GM19452 (cell line): ENCODE results near the gene LGI2.
"Not testable (repeated sequence)": the region's sequence is repeated elsewhere in the genome, so short reads cannot be mapped to it uniquely, and the experiment has no call there.

Experiments used
- ATAC-seq: cut with Tn5 transposase; IDR thresholded peaks from one replicate; pipeline ENCODE4 v1.9.1; 2021; ENCODE audit not compliant: unreplicated experiment

Gene LGI2

GRCh38 chr4:25051534-25051933 is 20.8 kb upstream of the LGI2 start:
- no peak for ATAC-seq

DNA sequence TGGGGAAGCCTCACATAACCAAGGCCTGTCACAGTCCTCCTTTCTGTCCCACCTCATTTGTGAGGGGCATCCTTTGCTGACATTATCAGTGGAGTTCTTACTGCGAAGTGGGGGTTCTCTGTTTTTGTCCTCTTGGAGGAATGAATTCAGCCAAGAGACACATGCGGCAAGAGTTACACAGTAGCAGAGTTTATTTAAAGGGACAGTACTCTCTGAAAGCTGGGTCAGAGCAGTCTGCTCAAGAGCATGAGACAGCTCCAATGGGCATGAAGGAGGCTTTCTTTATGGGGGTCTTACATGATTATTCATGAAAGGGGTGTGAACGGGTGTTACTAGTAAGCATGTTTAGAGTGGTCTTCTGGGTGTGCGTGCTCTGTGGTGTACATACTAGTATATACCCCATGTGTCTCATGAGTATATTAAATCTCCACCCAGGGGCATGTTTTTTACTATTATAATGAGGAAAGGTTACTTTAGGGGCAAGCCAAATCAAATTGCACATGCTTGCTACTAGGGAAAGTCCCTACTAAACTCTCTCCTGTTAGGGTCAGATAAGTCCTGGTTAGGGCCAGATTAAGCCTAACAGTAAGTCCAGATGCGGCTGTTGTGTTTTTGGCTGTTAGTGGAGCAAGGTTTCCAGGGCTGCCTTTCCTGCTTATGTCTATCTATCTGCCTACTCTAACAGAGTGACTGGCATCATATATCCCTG is 19.8 kb upstream of the LGI2 start:
- ATAC-seq = no peak

GRCh38 chr4:25043548-25043947 is 12.8 kb upstream of the LGI2 start:
- ATAC-seq = no peak

- ATAC-seq = no peak
Observed at GRCh38 chr4:25033526-25033925, 2.8 kb upstream of the LGI2 start.

- no peak for ATAC-seq
Observed at GRCh38 chr4:25032126-25032525, 1.4 kb upstream of the LGI2 start.

DNA sequence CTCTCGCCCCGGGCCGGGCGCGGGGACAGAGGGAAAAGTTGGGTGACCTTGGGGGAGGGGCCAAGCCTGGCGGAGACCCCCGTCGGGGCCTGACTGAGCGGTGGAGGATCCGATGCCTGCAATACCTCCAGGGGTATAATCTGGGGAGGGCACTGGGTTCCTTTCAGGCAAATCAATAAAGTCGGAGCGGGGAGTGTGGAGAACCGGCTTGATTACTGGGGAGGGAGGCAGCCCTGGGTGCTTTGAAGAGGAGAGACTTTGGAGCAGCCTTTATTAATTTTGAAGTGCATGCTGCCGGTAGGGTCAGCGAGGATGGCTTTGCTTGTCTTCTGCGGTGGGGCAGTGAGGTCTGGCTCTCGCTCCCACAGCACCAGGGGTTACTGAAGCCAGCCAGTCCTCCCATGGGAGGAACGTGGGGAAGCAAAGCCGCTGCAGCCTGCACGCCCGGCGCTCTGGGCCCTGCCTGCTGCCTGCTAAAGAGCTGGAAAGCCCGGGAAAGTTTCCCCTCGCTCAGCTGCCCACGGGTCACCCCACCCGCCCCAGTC is 403 bp upstream of the LGI2 start:
- ATAC-seq = no peak

GRCh38 chr4:25029479-25030276 is 1.1 kb downstream of the LGI2 start:
- no peak for ATAC-seq

DNA sequence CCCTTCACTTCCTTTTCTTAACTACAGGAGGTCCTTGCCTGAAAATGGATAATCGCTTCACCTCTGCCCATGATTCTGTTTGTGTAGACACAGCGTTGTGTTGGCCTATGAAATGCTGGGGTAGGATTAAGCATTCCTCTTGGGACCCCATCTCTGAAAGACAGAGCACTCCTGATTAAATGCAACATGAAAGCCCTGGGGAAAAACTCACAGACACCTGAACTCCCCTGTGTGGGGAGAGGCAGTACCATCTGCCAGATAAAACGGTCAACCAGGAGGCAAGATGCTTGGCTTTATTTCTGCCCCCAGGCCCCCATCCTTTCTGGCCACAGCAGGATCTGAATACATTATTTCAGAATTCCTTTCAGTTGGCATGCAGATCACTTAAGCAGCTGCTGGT is 1.9 kb downstream of the LGI2 start:
- ATAC-seq = no peak

GRCh38 chr4:25022766-25023165 is 8.0 kb downstream of the LGI2 start:
- ATAC-seq = no peak

GRCh38 chr4:25021216-25021615 is 9.5 kb downstream of the LGI2 start:
- ATAC-seq = no peak

- ATAC-seq = no peak
Observed at GRCh38 chr4:25020236-25020635, 10.5 kb downstream of the LGI2 start.

- no peak for ATAC-seq
Observed at GRCh38 chr4:25019501-25019900, 11.2 kb downstream of the LGI2 start.

DNA sequence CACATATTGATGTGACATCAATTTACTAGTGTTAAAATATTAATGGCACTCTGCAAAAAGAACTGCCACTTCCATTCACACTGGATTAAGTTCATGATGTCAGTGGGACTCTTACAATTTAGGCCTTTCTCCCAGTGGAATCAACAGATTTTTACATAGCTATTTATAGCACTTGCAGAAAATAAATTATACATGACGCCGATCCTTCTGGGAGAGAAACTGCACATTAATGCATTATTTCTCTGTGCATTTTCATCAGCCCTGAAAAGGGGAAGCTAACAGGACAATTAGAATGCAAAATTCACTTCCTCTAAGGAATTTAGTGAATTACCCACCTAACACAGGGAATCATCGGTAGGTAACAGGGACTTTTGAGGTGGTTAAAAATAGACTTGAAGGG is 15.7 kb downstream of the LGI2 start:
- ATAC-seq = no peak

DNA sequence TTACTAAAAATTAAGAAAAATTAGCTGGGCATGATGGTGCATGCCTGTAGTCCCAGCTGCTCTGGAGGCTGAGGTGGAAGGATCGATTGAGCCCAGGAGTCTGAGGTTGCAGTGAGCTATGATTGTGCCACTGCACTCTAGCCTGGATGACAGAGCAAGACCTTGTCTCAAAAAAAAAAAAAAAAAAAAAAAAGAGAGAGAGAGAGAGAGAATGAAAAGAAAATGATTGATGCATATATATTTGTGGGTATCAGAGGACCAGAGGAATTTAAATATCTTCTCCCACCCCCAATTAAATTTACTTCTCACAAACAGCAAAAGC is 16.1 kb downstream of the LGI2 start:
- not testable (repeated sequence) for ATAC-seq

DNA sequence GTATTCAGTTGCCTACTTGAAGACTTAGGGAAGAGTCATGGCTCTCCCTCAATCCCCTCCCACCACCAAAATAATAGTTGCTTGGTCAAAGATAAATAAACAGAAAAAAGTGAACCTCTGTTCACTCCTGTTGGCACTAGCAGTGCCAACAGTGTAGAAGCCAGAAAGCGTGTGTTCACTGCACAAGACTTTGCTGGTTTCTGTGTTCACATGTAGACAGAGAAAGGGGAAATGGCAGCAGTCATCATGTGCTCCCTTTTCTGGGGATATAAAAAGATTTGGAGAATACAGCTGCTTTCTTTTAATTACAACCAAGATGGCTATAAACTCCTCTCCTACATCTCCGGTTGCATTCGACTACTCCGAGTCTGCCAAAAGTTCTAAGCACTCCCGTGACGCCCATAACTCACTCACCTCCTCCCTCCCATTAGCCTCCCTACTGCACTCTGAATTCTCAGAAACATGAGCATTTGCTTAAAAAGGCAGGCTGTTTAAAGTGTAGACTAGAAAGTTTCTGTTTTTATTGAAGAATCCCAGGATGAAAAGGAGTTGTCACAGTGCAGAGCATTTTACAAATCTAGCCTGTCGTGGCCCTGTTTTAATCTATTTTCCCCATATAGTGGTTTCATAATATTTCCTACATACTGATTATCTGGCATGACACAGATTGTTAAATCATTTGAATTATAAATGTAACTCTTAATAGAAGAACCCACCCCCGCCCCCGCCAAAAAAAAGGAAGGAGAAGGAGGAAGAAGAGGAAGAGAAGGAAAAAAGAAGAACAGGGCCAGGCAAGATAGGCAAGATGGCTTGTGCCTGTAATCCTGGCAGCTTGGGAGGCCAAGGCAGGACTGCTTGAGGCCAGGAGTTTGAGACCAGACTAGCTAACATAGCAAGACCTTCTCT is 16.7 kb downstream of the LGI2 start:
- ATAC-seq = no peak

- ATAC-seq = no peak
Observed at GRCh38 chr4:25012655-25013054, 18.1 kb downstream of the LGI2 start.

- ATAC-seq = no peak
Observed at GRCh38 chr4:25011135-25011866, 19.4 kb downstream of the LGI2 start.

DNA sequence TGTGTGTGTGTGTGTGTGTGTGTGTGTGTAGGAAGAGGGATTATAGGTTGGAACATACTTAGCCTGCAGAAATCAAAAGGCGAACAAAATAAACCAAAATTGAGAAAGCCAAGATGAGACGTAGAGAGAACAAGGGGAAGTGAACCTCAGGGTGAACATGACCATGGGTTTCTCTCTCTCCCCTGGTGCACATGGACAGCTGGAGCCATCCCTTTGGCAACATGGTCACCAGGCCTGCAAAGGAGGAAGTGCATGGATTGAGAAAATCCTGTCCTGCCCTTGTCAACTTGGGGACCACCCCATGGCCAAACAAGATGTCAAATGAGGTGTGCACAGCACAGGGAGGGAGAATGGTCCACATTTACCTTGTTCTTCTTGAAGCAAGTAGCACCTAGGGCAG is 23.1 kb downstream of the LGI2 start:
- no peak for ATAC-seq

DNA sequence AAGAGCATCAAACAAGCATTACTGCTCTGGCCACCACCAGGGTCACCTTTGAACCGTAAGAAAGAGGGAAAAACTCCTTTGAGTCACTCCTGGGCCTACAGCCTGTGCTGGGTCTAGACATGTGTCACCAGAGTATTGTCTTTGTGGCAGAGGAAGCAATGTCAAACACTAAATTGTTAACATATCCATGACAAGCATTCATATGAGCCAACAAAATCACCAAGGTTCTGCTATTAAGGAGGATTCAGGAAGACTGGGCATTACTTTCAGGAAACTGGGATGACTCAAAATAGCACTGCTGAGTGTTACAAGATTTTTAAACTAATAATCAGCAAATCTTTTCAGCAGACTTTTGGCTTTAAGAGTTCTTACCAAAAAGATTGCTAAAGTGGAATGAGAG is 28.1 kb downstream of the LGI2 start:
- ATAC-seq = no peak

GRCh38 chr4:25001509-25001908 is 29.2 kb downstream of the LGI2 start:
- ATAC-seq = no peak

- no peak for ATAC-seq
Observed at GRCh38 chr4:25000639-25001038, 30.1 kb downstream of the LGI2 start.
